GM12872 (cell line): Measurements from ENCODE around the gene SH3BP4.

ENCODE experiments used
- CTCF ChIP-seq: IDR thresholded peaks from 3 replicates; pipeline ENCODE4 v1.5.1; 2011; ENCODE audit warnings: low read depth, mild to moderate bottlenecking, low read length, moderate library complexity; ENCODE audit not compliant: insufficient read depth

Gene SH3BP4

GRCh38 chr2:234961784-234962183 lies 10.0 kb downstream of the SH3BP4 start:
- TF ChIP-seq CTCF, result no peak

GRCh38 chr2:234963773-234964615 lies 12.2 kb downstream of the SH3BP4 start:
- TF ChIP-seq CTCF, result no peak

GRCh38 chr2:234964631-234965461 lies 13.0 kb downstream of the SH3BP4 start:
- TF ChIP-seq CTCF, result no peak

GRCh38 chr2:234966340-234966739 lies 14.5 kb downstream of the SH3BP4 start:
- no peak for TF ChIP-seq CTCF

- no peak for TF ChIP-seq CTCF
These were observed 15.5 kb downstream of the SH3BP4 start for GRCh38 chr2:234967201-234967869.

GRCh38 chr2:234967870-234968208 lies 16.0 kb downstream of the SH3BP4 start:
- no peak for TF ChIP-seq CTCF
